ENCODE results near the gene KCNJ6. TPM values are rescaled to one million over a fixed set of nuclear protein-coding genes. Genes with fewer than 3 reads are reported as not detected.

KCNJ6 gene
- total RNA-seq, 1 experiment from 2014 or later, result 1.2 TPM

DNA sequence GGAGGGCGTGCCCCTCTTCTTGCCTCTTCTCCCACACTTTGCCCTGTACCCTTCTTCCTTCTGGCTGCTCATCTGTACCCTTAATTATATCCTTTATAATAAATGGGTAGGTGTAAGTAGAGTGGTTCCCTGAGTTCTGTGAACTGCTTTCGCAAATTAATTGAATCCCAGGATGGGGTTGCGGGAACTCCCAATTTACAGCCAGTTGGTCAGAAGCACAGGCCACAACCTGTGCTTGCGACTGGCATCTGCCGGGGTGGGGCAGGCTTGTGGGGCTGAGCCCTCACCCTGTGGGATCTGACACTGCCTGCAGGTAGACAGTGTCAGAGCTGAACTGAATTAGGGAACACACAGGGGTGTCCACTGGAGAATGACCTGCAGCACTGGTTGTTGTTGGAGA, 244.9 kb downstream of the KCNJ6 start:
- no CpG with 5 or more reads among the region's 5 CpGs for WGBS (ENCODE audit: extremely low coverage, insufficient read length, low lambda C conversion rate)
- Histone ChIP-seq H3K27me3 (ENCODE audit: insufficient read depth, low read length) (no peaks in the 10 kb centered on the region), H2BK20ac (ENCODE audit: low read depth, low read length, poor library complexity, severe bottlenecking) (no peak overlapping the region), H3K4me1 (ENCODE audit: insufficient read depth, low read length) (peaks cover 13% of the 10 kb centered on the region; the same call in 1 of the 2 replicates), H3T11ph (ENCODE audit: low read length) (no peak overlapping the region), H2BK15ac (ENCODE audit: low read depth, low read length) (no peak overlapping the region), H4K5ac (ENCODE audit: insufficient read length, low read depth, low read length) (no peak overlapping the region), H3K4me2 (ENCODE audit: insufficient read depth, insufficient read length, low read length) (no peak overlapping the region), H2BK5ac (ENCODE audit: insufficient read length, low read length) (no peak overlapping the region), H3K79me1 (ENCODE audit: insufficient read depth, low read depth, low read length, poor library complexity, severe bottlenecking) (no peaks in the 10 kb centered on the region), H4K20me1 (ENCODE audit: control insufficient read depth, insufficient read depth, insufficient read length) (no peaks in the 10 kb centered on the region), H3K56ac (ENCODE audit: insufficient read length, low read depth, low read length) (no peak overlapping the region), H3K14ac (ENCODE audit: insufficient read depth, low read length) (no peak overlapping the region), H3K79me2 (ENCODE audit: insufficient read depth, low read length) (no peaks in the 10 kb centered on the region), H2BK12ac (ENCODE audit: insufficient read length, low read depth, low read length) (no peak overlapping the region), H3K23ac (ENCODE audit: insufficient read length, low read depth, low read length) (no peak overlapping the region), H2AFZ (ENCODE audit: low read length) (no peak overlapping the region), H3K4ac (ENCODE audit: low read depth, low read length) (no peak overlapping the region), H3K9ac (ENCODE audit: extremely low read depth, insufficient read length, low read length) (no peak overlapping the region), H3K23me2 (ENCODE audit: insufficient read length, low read depth, low read length, poor library complexity, severe bottlenecking) (no peaks in the 10 kb centered on the region), H2AK5ac (ENCODE audit: insufficient read length, low read length) (no peak overlapping the region), H4K8ac (replicated peaks; ENCODE audit: insufficient read length, low read depth, low read length) (no peak overlapping the region), H4K91ac (ENCODE audit: insufficient read length, low read depth, low read length) (no peak overlapping the region), H3K9me3 (ENCODE audit: control insufficient read depth, low read depth, low read length) (peaks cover under 1% of the 10 kb centered on the region), H3K27ac (ENCODE audit: insufficient read length, low read depth, low read length) (no peak overlapping the region), H2BK120ac (ENCODE audit: low read depth, low read length, poor library complexity, severe bottlenecking) (no peak overlapping the region), H3K18ac (ENCODE audit: insufficient read length, low read depth, low read length) (no peak overlapping the region)
- DNase-seq, result no peak
- TF ChIP-seq, protein P1, sequence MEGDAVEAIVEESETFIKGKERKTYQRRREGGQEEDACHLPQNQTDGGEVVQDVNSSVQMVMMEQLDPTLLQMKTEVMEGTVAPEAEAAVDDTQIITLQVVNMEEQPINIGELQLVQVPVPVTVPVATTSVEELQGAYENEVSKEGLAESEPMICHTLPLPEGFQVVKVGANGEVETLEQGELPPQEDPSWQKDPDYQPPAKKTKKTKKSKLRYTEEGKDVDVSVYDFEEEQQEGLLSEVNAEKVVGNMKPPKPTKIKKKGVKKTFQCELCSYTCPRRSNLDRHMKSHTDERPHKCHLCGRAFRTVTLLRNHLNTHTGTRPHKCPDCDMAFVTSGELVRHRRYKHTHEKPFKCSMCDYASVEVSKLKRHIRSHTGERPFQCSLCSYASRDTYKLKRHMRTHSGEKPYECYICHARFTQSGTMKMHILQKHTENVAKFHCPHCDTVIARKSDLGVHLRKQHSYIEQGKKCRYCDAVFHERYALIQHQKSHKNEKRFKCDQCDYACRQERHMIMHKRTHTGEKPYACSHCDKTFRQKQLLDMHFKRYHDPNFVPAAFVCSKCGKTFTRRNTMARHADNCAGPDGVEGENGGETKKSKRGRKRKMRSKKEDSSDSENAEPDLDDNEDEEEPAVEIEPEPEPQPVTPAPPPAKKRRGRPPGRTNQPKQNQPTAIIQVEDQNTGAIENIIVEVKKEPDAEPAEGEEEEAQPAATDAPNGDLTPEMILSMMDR (conservative IDR thresholded peaks at IDR 0.05), result no peak
- Mint-ChIP-seq H3K4me3 (no peak overlapping the region), H3K27me3 (ENCODE audit: low read depth) (peaks cover 22% of the 10 kb centered on the region), H3K27ac (no peak overlapping the region), H3K4me1 (peaks cover 64 to 66% of the 10 kb centered on the region in 2 experiments), H3K9me3 (peaks cover 2 to 7% of the 10 kb centered on the region in 2 experiments; a peak in 4 of 5 replicates), H3K36me3 (ENCODE audit: insufficient read depth in 1 of 3, low read depth in 3 of 3) (peaks cover 1 to 5% (median 3%) of the 10 kb centered on the region in 3 experiments; a peak in 6 of 7 replicates)

Measured in H9 (cell line).